Measurements from ENCODE around the gene SHLD1. TPM values are rescaled to one million over a fixed set of nuclear protein-coding genes. Genes with fewer than 3 reads are reported as not detected.
"Not testable (repeated sequence)": the region's sequence is repeated elsewhere in the genome, so short reads cannot be mapped to it uniquely, and the experiment has no call there.

The SHLD1 gene
- total and polyA plus RNA-seq, 4 donors, result 6.2 to 9.0 (median 8.6) TPM

- 72% methylated on average over 3 of the region's 6 CpGs for WGBS (ENCODE audit: insufficient coverage)
- H3K9me3 ChIP-seq (ENCODE audit: control insufficient read depth, insufficient read depth, low read length), result no peaks in the 10 kb centered on the region
- no peak overlapping the region for H3K27ac ChIP-seq (ENCODE audit: low read depth, low read length)
- no peak overlapping the region for H3K4me3 ChIP-seq (ENCODE audit: low read depth, low read length)
- peaks cover 5% of the 10 kb centered on the region for H3K4me1 ChIP-seq (ENCODE audit: control insufficient read depth, insufficient read depth, low read length)
- H3K36me3 ChIP-seq (ENCODE audit: control insufficient read depth, insufficient read depth, low read length), result no peaks in the 10 kb centered on the region
- peak in 1 of 6 donors; percentile 12 for DNase-seq (ENCODE audit: low read depth in 4 of 6, low spot score in 6 of 6)
- no peaks in the 10 kb centered on the region for H3K27me3 ChIP-seq (ENCODE audit: control insufficient read depth, insufficient read depth, low read length)
Observed at GRCh38 chr20:5731753-5732366, 18.3 kb upstream of the SHLD1 start.

GRCh38 chr20:5734602-5735001 lies 15.6 kb upstream of the SHLD1 start:
- WGBS (ENCODE audit: insufficient coverage), result 80% methylated on average over 1 of the region's 1 CpG
- Histone ChIP-seq H3K27ac (ENCODE audit: low read depth, low read length) (no peak overlapping the region), H3K4me3 (ENCODE audit: low read depth, low read length) (no peak overlapping the region), H3K27me3 (ENCODE audit: control insufficient read depth, insufficient read depth, low read length) (no peaks in the 10 kb centered on the region), H3K36me3 (ENCODE audit: control insufficient read depth, insufficient read depth, low read length) (no peaks in the 10 kb centered on the region), H3K9me3 (ENCODE audit: control insufficient read depth, insufficient read depth, low read length) (no peaks in the 10 kb centered on the region), H3K4me1 (ENCODE audit: control insufficient read depth, insufficient read depth, low read length) (peaks cover 5% of the 10 kb centered on the region)
- DNase-seq (ENCODE audit: low read depth in 4 of 6, low spot score in 6 of 6), result no peak

GRCh38 chr20:5735845-5736510 lies 14.2 kb upstream of the SHLD1 start:
- Histone ChIP-seq H3K27me3 (ENCODE audit: control insufficient read depth, insufficient read depth, low read length) (no peaks in the 10 kb centered on the region), H3K4me1 (ENCODE audit: control insufficient read depth, insufficient read depth, low read length) (peaks cover 5% of the 10 kb centered on the region), H3K27ac (ENCODE audit: low read depth, low read length) (no peak overlapping the region), H3K36me3 (ENCODE audit: control insufficient read depth, insufficient read depth, low read length) (no peaks in the 10 kb centered on the region), H3K9me3 (ENCODE audit: control insufficient read depth, insufficient read depth, low read length) (no peaks in the 10 kb centered on the region), H3K4me3 (ENCODE audit: low read depth, low read length) (no peak overlapping the region)
- peak in 3 of 6 donors; percentile 22 to 67 (median 66) for DNase-seq (ENCODE audit: low read depth in 4 of 6, low spot score in 6 of 6)
- WGBS (ENCODE audit: insufficient coverage), result 27% methylated on average over 2 of the region's 3 CpGs

GRCh38 chr20:5737619-5737953 lies 12.6 kb upstream of the SHLD1 start:
- Histone ChIP-seq H3K27me3 (ENCODE audit: control insufficient read depth, insufficient read depth, low read length) (no peaks in the 10 kb centered on the region), H3K36me3 (ENCODE audit: control insufficient read depth, insufficient read depth, low read length) (no peaks in the 10 kb centered on the region), H3K27ac (ENCODE audit: low read depth, low read length) (peak overlapping the region; percentile 6), H3K4me3 (ENCODE audit: low read depth, low read length) (no peak overlapping the region), H3K4me1 (ENCODE audit: control insufficient read depth, insufficient read depth, low read length) (peaks cover 5% of the 10 kb centered on the region), H3K9me3 (ENCODE audit: control insufficient read depth, insufficient read depth, low read length) (no peaks in the 10 kb centered on the region)
- no CpG with 5 or more reads among the region's 3 CpGs for WGBS (ENCODE audit: insufficient coverage)
- no peak for DNase-seq (ENCODE audit: low read depth in 4 of 6, low spot score in 6 of 6)

- H3K27me3 ChIP-seq (ENCODE audit: control insufficient read depth, insufficient read depth, low read length), result no peaks in the 10 kb centered on the region
- DNase-seq (ENCODE audit: low read depth in 4 of 6, low spot score in 6 of 6), result no peak
- H3K27ac ChIP-seq (ENCODE audit: low read depth, low read length), result peak overlapping the region; percentile 6
- no peaks in the 10 kb centered on the region for H3K36me3 ChIP-seq (ENCODE audit: control insufficient read depth, insufficient read depth, low read length)
- H3K9me3 ChIP-seq (ENCODE audit: control insufficient read depth, insufficient read depth, low read length), result no peaks in the 10 kb centered on the region
- H3K4me1 ChIP-seq (ENCODE audit: control insufficient read depth, insufficient read depth, low read length), result peaks cover 5% of the 10 kb centered on the region
- 91% methylated on average over 1 of the region's 3 CpGs for WGBS (ENCODE audit: insufficient coverage)
- no peak overlapping the region for H3K4me3 ChIP-seq (ENCODE audit: low read depth, low read length)
Observed at GRCh38 chr20:5737966-5738365, 12.2 kb upstream of the SHLD1 start.

- H3K27ac ChIP-seq (ENCODE audit: low read depth, low read length); H3K27me3 ChIP-seq (ENCODE audit: control insufficient read depth, insufficient read depth, low read length): not testable (repeated sequence)
- 100% methylated on average over 1 of the region's 5 CpGs for WGBS (ENCODE audit: insufficient coverage)
Observed at GRCh38 chr20:5740643-5741042, 9.6 kb upstream of the SHLD1 start.

GRCh38 chr20:5741089-5741488 lies 9.1 kb upstream of the SHLD1 start:
- Histone ChIP-seq H3K4me1 (ENCODE audit: control insufficient read depth, insufficient read depth, low read length) (peaks cover 5% of the 10 kb centered on the region), H3K9me3 (ENCODE audit: control insufficient read depth, insufficient read depth, low read length) (no peaks in the 10 kb centered on the region), H3K4me3 (ENCODE audit: low read depth, low read length) (no peak overlapping the region), H3K36me3 (ENCODE audit: control insufficient read depth, insufficient read depth, low read length) (no peaks in the 10 kb centered on the region), H3K27ac (ENCODE audit: low read depth, low read length) (no peak overlapping the region), H3K27me3 (ENCODE audit: control insufficient read depth, insufficient read depth, low read length) (no peaks in the 10 kb centered on the region)
- no CpG with 5 or more reads among the region's 2 CpGs for WGBS (ENCODE audit: insufficient coverage)
- peak in 1 of 6 donors; percentile 47 for DNase-seq (ENCODE audit: low read depth in 4 of 6, low spot score in 6 of 6)

More at GRCh38 chr20:5740643-5741042, 9.6 kb upstream of the SHLD1 start:
- not testable (repeated sequence) for H3K4me1 ChIP-seq (ENCODE audit: control insufficient read depth, insufficient read depth, low read length); H3K36me3 ChIP-seq (ENCODE audit: control insufficient read depth, insufficient read depth, low read length); H3K9me3 ChIP-seq (ENCODE audit: control insufficient read depth, insufficient read depth, low read length); H3K4me3 ChIP-seq (ENCODE audit: low read depth, low read length); DNase-seq (ENCODE audit: low read depth in 4 of 6, low spot score in 6 of 6)

GRCh38 chr20:5742041-5742440 lies 8.2 kb upstream of the SHLD1 start:
- Histone ChIP-seq H3K27me3 (ENCODE audit: control insufficient read depth, insufficient read depth, low read length) (no peaks in the 10 kb centered on the region), H3K27ac (ENCODE audit: low read depth, low read length) (no peak overlapping the region), H3K36me3 (ENCODE audit: control insufficient read depth, insufficient read depth, low read length) (no peaks in the 10 kb centered on the region), H3K4me1 (ENCODE audit: control insufficient read depth, insufficient read depth, low read length) (no peaks in the 10 kb centered on the region), H3K4me3 (ENCODE audit: low read depth, low read length) (no peak overlapping the region), H3K9me3 (ENCODE audit: control insufficient read depth, insufficient read depth, low read length) (no peaks in the 10 kb centered on the region)
- 92% methylated on average over 2 of the region's 2 CpGs for WGBS (ENCODE audit: insufficient coverage)
- DNase-seq (ENCODE audit: low read depth in 4 of 6, low spot score in 6 of 6), result no peak

GRCh38 chr20:5745416-5746030 lies 4.7 kb upstream of the SHLD1 start:
- Histone ChIP-seq H3K27me3 (ENCODE audit: control insufficient read depth, insufficient read depth, low read length) (no peaks in the 10 kb centered on the region), H3K4me1 (ENCODE audit: control insufficient read depth, insufficient read depth, low read length) (peaks cover 6% of the 10 kb centered on the region), H3K9me3 (ENCODE audit: control insufficient read depth, insufficient read depth, low read length) (no peaks in the 10 kb centered on the region), H3K27ac (ENCODE audit: low read depth, low read length) (no peak overlapping the region), H3K36me3 (ENCODE audit: control insufficient read depth, insufficient read depth, low read length) (no peaks in the 10 kb centered on the region), H3K4me3 (ENCODE audit: low read depth, low read length) (no peak overlapping the region)
- DNase-seq (ENCODE audit: low read depth in 4 of 6, low spot score in 6 of 6), result peak in 2 of 6 donors; percentile 45 to 68
- WGBS (ENCODE audit: insufficient coverage), result no CpG with 5 or more reads among the region's 8 CpGs

- H3K9me3 ChIP-seq (ENCODE audit: control insufficient read depth, insufficient read depth, low read length), result no peaks in the 10 kb centered on the region
- H3K27ac ChIP-seq (ENCODE audit: low read depth, low read length), result no peak overlapping the region
- no peaks in the 10 kb centered on the region for H3K27me3 ChIP-seq (ENCODE audit: control insufficient read depth, insufficient read depth, low read length)
- 60% methylated on average over 1 of the region's 1 CpG for WGBS (ENCODE audit: insufficient coverage)
- DNase-seq (ENCODE audit: low read depth in 4 of 6, low spot score in 6 of 6), result no peak
- peaks cover 6% of the 10 kb centered on the region for H3K4me1 ChIP-seq (ENCODE audit: control insufficient read depth, insufficient read depth, low read length)
- no peaks in the 10 kb centered on the region for H3K36me3 ChIP-seq (ENCODE audit: control insufficient read depth, insufficient read depth, low read length)
- no peak overlapping the region for H3K4me3 ChIP-seq (ENCODE audit: low read depth, low read length)
Observed at GRCh38 chr20:5746064-5746463, 4.1 kb upstream of the SHLD1 start.
